Right lobe of liver (tissue), 6 donors: Measurements from ENCODE around the gene RSF1. TPM values are rescaled to one million over a fixed set of nuclear protein-coding genes. Genes with fewer than 3 reads are reported as not detected.

Experiments
- ATAC-seq, 4 donors: fragments of 200-7000 bp; cut with Tn5 transposase; one replicate each; pipeline ENCODE4 v1.9.1; 2020; ENCODE audit warnings: mild to moderate bottlenecking in 4 of 4, moderate library complexity in 4 of 4
- DNase-seq, 3 donors: peaks; one replicate each; pipeline ENCODE4 v3.0.0-alpha.2; 2020
- H3K27ac ChIP-seq, 3 donors: fragments of 200-600 bp; one replicate each; pipeline ENCODE4 v1.8.0; 2022
- H3K27me3 ChIP-seq, 2 donors: fragments of 200-600 bp; one replicate each; pipeline ENCODE4 v1.8.0; 2022
- H3K36me3 ChIP-seq, 4 donors: fragments of 200-600 bp; sonication (generic) in 1 of 4; one replicate each; pipeline versions ENCODE4 v1.5.1 to v1.8.0; 2017 to 2022; ENCODE audit warnings: control low read depth in 1 of 4
- H3K4me1 ChIP-seq, 4 donors: fragments of 200-600 bp; sonication (generic) in 1 of 4; one replicate each; pipeline versions ENCODE4 v1.5.1 to v1.8.0; 2017 to 2022; ENCODE audit warnings: control low read depth in 1 of 4
- H3K4me3 ChIP-seq, 3 donors: fragments of 200-600 bp; one replicate each; pipeline ENCODE4 v1.8.0; 2022
- H3K9me3 ChIP-seq, 4 donors: fragments of 200-600 bp; sonication (generic) in 1 of 4; one replicate each; pipeline versions ENCODE4 v1.5.1 to v1.8.0; 2017 to 2022; ENCODE audit warnings: control low read depth in 1 of 4
- CTCF ChIP-seq, 4 donors: fragments of 200-600 bp in 3 of 4; fragments of 450-650 bp in 1 of 4; IDR thresholded peaks; one replicate each; pipeline versions ENCODE4 v1.5.1 to v1.8.0; 2016 to 2022; ENCODE audit warnings: antibody characterized with exemption in 4 of 4, mild to moderate bottlenecking in 2 of 4
- POLR2A ChIP-seq: fragments of 450-650 bp; IDR thresholded peaks from one replicate; pipeline ENCODE4 v1.6.1; 2017; ENCODE audit warnings: antibody characterized with exemption, mild to moderate bottlenecking
- WGBS: methylation state at CpG from one replicate; pipeline ENCODE4 v1.1.6; 2018; ENCODE audit warnings: low coverage, low lambda C conversion rate; ENCODE audit not compliant: insufficient coverage; ENCODE audit errors: missing lambda C conversion rate; 5-methylcytosine and 5-hydroxymethylcytosine counted together
- intact Hi-C, 2 donors: fragments of 100-400 bp; cut with DNase I; formaldehyde crosslinking; loops; one replicate each; pipeline versions ENCODE4 v1.11.2 to v1.14.1; 2022
- total RNA-seq, 6 experiments: library from RNA; depleted of rRNA in 2 of 6; stranded (reverse); fragments of >200 nt in 2 of 6; fragmentation: NEBNext Ultra II Directional in 3 of 6; extraction: Animal tissue kit (Norgen Biotek cat#: 25700) in 3 of 6; gene quantifications; one replicate each; pipeline versions ENCODE4 v1.1.0 to v1.2.4, GENCODE V29; 2016 to 2023
- donor health status: DM: no; HTN: yes; CAD: no.
- donor health status: DM: no; HTN: no; CAD: no.
- donor health status: DM: no; HTN: no; CAD: no.
- donor health status: DM: no; HTN: yes; CAD: no.
- donor health status: DM: no; HTN: yes; CAD: no.

The RSF1 gene
- total RNA-seq, 6 experiments from 2014 or later, result 8.4 to 23.0 (median 20.6) TPM

GRCh38 chr11:77665240-77665965 lies 155.1 kb downstream of the RSF1 start:
- WGBS, result 91% methylated on average over 7 of the region's 7 CpGs
- H3K4me3 ChIP-seq, result no peak overlapping the region
- no peaks in the 10 kb centered on the region for H3K27me3 ChIP-seq
- H3K27ac ChIP-seq, result no peak overlapping the region
- no peaks in the 10 kb centered on the region for H3K4me1 ChIP-seq
- ATAC-seq (no peak), DNase-seq (no peak)
- TF ChIP-seq POLR2A (no peak), CTCF (IDR thresholded peaks at IDR 0.05) (no peak)
- H3K36me3 ChIP-seq, result peaks cover 0 to 45% (median 10%) of the 10 kb centered on the region in 4 donors
- intact Hi-C loops, result no loop called here
- H3K9me3 ChIP-seq, result no peaks in the 10 kb centered on the region

- WGBS, result 98% methylated on average over 3 of the region's 3 CpGs
- intact Hi-C loops, result no loop called here
- TF ChIP-seq CTCF (IDR thresholded peaks at IDR 0.05), result no peak
- no peak for TF ChIP-seq POLR2A
Observed at GRCh38 chr11:77661670-77662069, 158.9 kb downstream of the RSF1 start.

GRCh38 chr11:77660947-77661346 lies 159.6 kb downstream of the RSF1 start:
- DNase-seq, result no peak
- 62% methylated on average over 1 of the region's 1 CpG for WGBS
- no peaks in the 10 kb centered on the region for H3K27me3 ChIP-seq

More at GRCh38 chr11:77661670-77662069, 158.9 kb downstream of the RSF1 start:
- no peaks in the 10 kb centered on the region for H3K27me3 ChIP-seq
- peaks cover 0 to 11% (median under 1%) of the 10 kb centered on the region in 4 donors for H3K36me3 ChIP-seq
- H3K9me3 ChIP-seq, result no peaks in the 10 kb centered on the region
- H3K4me3 ChIP-seq, result no peak overlapping the region
- no peak overlapping the region for H3K27ac ChIP-seq
- DNase-seq, result no peak
- ATAC-seq, result no peak
- H3K4me1 ChIP-seq, result no peaks in the 10 kb centered on the region

GRCh38 chr11:77658213-77659013 lies 162.1 kb downstream of the RSF1 start:
- Histone ChIP-seq H3K27me3 (no peaks in the 10 kb centered on the region), H3K9me3 (no peaks in the 10 kb centered on the region), H3K27ac (no peak overlapping the region), H3K36me3 (no peaks in the 10 kb centered on the region), H3K4me1 (no peaks in the 10 kb centered on the region), H3K4me3 (no peak overlapping the region)
- TF ChIP-seq POLR2A (no peak), CTCF (IDR thresholded peaks at IDR 0.05) (no peak)
- DNase-seq (no peak), ATAC-seq (no peak)
- intact Hi-C loops, result no loop called here
- WGBS, result 92% methylated on average over 4 of the region's 4 CpGs

More at GRCh38 chr11:77660947-77661346, 159.6 kb downstream of the RSF1 start:
- no peak overlapping the region for H3K27ac ChIP-seq
- no peak for ATAC-seq
- H3K36me3 ChIP-seq, result peaks cover 0 to 8% (median 0%) of the 10 kb centered on the region in 4 donors
- no peak overlapping the region for H3K4me3 ChIP-seq
- TF ChIP-seq POLR2A, result no peak
- TF ChIP-seq CTCF (IDR thresholded peaks at IDR 0.05), result no peak
- no peaks in the 10 kb centered on the region for H3K9me3 ChIP-seq
- intact Hi-C loops, result no loop called here
- H3K4me1 ChIP-seq, result no peaks in the 10 kb centered on the region
